ENCODE measurements around the gene RAB20.
"Not testable (repeated sequence)": the region's sequence is repeated elsewhere in the genome, so short reads cannot be mapped to it uniquely, and the experiment has no call there.

The RAB20 gene

DNA sequence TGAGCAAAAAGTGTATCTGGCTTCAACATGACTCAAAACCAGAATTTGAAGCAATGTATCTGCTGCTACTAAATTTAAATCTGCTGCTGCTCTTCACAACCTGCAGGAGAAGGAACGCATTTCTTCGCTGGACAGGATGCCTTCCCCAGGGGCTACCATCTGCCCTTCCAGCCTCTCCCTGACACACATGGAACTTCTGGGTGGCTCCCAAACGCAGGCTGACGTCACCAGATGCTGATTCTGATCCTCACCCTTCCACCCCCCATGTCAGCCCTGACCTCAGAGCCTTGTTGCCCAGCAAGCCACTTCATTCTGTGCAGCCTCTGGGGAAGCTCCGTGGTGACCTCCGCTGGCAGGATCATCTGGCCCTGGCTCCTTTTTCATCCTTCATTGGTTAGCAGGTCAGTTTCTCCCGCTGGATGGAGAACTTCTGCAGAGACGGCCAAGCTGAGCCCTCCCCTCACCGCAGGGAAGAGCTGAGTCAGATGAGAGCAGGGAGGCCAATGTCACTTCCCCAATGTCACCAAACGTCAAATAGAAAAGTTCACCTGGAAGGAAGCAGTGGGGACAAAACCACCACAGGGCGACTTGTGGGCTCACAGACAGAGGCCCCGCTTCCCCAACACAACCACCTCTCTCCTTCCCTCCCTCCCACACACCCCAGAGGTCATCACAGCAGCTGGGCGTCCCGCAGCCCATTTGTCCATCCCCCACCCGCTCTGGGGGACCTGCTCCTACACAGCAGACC, 14.0 kb upstream of the RAB20 start:
- no peak for DNase-seq

DNA sequence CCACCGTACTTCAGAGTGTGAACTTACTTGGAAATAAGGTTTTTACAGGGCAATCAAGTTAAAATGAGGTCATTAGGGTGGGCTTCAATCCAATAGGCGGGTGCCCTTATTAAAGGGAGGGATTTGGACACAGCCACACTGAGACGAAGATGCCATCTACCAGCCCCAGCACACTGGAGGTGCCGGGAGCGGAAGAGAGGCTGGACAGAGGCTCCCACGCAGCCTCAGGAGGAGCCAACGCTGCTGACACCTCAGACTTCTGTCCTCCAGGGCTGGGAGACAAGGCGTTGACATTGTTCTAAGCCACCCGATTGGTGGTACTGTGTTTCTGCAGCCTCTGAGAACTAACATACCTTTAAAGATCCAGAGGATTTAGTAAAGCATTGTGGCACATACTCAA, 12.6 kb upstream of the RAB20 start:
- no peak for DNase-seq

DNA sequence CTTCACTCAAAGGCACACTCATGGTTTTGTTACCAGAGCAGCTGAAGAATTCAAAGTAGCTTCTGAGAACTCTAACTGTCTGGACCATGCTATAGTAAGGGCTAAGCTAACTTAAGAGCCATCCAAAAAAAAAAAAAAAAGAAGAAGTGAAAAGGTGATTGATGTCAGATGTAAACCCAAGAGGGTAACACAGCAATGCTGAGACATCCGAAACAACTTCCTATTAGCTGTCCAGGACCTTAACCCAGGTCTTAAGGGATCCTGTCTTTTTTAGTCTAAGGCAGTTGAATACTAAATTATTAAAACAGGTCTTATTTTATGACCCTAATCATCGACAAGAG, 11.2 kb upstream of the RAB20 start:
- no peak for DNase-seq

DNA sequence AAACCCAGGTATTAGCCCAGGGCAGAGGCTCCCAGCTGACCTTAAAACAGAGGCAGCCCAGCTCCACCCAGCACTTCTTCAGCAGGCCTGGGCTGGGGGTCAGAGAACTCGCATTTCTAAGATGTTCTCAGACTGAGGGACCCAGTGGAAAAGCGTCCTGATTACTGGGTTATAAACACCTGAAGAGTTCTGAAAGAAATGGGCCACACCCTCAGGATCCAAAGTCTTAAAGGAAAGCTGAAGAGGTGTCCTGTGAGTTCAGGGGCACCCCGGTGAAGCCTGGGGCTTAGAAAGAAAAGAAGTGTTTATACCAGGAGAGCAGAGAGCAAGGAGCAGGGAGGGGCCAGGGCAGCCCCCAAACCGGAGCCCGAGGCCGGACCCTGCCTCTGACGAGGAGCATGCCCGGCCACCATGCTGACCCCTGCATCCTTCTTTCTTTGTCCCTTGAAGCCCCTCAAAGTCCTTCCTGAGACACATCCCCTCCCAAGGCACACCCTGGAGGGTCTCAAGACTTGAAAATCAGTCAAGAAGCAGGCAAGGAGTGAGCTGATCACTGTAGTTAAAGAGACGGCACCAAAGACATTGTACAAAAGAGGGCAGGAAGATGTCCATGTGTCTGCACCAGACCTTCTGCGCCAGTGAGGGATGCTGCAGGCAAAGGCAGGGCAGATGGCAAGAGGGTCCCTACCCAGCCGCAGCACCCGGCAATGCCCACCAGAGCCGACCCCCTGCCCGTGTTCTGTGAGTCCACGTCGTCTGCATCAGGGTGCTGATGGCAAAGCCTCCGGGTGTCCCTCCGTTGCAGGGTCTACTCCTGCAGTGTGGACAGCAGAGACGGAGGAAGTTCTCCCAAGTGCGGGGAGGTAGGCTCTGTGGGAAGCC, 10.6 kb upstream of the RAB20 start:
- no peak for DNase-seq

DNA sequence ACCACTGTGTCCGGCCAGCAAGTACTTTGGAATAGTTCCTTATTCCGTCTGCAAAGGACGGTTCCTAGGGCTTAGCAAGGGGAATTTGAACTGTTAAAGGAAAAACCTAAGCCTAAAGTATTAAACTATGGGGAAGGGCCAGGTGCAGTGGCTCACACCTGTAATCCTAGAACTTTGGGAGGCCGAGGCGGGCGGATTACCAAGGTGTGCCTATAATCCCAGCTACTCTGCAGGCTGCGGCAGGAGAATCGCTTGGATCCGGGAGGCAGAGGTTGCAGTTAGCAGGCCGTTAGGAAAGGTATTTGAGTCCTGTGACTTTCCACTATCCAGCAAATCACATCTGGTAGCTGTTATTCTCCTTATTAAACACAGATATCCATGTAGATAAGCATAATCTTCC, 9.4 kb upstream of the RAB20 start:
- DNase-seq = no peak

DNA sequence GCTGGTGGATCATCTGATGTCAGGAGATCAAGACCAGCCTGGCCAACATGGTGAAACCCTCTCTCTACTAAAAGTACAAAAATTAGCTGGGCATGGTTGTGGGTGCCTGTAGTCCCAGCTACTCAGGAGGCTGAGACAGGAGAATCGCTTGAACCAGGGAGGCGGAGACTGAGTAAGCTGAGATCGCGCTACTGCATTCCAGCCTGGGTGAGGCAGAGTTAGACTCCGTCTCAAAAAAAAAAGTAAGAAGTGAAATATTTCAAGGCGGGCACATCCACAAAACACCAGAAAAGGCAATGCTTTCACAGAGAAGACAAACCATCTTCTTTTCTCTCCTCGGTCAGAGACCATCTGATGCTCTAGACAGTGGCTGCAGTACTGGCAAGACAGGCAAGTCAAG, 8.4 kb upstream of the RAB20 start:
- DNase-seq = not testable (repeated sequence)

DNA sequence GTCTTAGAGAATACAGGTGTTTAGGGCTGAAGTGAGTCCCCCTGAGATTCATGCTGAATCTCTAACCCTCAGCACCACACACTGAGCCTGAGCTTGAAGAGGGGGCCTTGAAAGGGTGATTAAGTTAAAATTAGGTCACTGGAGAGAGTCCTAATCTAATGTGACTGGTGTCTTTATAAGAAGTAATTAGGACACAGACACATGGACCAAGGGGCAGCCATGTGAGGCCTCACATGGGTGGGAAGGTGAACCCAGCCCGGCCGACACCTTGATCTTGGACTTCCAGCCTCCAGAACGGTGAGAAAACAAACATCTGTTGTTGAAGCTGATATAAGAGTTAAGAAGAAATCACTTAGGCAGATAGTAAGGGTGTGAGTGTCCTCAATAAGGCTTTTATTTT, 7.1 kb upstream of the RAB20 start:
- DNase-seq = no peak

DNA sequence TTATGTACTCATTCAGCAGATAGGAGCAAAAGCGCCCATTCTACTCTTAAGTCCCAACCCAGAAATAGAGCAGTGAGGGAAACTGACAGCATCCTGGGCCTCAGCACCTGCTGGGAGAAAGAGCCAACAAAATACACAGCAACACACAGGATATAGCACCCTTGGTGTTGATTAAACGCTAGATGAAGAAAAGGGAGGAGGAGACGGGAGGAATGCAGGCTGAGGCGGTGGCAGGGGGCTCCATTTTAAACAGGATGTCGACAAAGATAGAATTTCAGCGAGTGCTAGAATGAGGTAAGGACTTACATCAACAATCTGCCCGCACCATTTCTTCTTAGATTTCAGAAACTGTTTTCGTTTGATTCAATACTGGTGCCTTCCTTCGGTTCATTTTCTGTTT, 4.6 kb upstream of the RAB20 start:
- DNase-seq = no peak

DNA sequence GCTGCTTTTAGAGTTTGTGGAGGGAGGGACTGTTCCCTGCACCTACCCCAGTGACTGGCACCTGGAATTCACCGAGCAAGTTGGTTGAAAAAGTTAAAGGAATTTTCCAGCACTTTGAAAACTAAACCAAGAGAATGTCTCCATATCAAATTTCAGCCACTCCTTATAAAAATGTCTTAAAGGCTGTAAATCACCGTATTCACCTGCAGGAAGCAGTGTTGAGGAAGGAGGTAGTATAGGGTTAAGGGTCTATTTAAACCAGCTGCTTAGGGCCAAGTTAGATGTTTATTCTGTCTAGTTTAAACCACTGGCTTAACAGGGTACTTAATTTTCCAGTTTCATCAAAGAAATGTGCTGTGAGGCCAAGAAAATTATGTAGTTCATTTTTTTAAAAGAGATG, 3.8 kb upstream of the RAB20 start:
- DNase-seq = no peak

DNA sequence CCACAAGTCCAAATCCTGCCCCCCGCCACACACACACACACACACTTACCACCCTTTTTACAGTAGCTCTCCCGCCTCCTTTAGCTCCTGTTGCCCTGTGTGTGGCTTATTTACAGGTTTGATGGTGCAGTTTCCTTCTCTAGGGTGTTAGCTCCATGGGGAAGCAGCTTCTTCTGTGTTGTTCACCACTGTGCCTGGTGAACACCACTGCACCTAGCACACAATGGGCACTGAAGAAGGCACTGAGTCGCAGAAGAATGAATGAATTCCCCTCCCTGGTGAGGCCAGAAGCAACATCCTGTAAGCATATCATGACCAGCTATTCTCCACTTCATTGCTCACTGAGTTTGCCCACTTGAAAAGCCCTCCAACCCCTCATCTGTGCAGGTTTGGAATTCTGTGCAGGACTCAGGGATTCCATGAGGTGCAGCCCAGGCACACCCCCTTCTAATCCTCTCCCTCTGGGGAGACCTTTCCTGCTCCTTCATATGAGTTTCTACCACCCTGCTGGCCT, 3.0 kb upstream of the RAB20 start:
- no peak for DNase-seq

DNA sequence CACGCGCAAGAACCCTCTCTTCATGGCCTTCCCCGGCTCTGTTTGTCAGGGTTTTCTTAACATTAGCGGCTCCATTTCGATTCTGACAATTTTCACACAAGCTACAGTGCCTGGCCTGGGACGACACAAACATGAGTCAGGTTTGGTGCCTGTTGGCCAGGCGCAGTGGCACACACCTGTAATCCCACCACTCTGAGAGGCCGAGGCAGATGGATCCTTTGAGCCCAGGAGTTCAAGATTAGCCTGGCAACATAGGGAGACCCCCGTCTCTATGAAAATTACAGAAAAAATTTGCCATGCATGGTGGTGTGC, 1.9 kb upstream of the RAB20 start:
- no peak for DNase-seq

DNA sequence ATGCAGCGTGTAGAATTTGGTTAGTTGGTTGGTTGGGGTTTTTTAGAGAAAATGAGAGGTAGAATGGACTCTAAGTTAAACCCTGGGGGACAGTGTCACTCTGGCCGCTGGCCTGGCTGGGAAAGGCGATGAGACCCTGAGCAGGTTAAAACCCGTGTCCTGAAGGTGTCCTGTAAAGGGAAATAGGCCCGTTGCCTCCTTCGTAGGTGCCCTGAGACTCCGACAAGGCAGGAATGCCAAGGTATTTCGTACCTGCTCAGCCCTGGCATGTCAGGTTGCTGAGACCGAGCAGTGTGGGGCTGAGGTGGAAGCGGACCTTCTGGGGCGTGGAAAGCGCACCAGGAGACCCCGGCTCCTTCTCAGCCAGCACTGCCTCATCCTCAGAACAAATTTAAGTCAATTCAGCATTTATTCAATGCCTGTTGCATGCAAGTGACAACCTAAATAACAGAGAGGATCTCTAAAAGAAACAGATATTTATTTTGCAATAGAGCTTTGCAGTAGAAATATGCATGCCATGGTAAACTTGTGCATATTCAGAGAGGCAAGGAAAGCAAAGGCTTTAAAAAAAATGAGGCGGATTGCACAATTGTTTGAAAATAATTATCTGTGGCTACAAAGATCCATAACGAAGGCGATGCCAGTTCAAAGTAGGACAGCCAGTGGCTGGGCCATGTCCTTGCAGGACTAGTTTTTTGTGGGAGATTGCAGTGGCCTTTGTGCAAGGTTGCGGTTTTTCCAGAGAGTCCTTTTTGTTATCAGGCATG, 1.4 kb upstream of the RAB20 start:
- DNase-seq = no peak

DNA sequence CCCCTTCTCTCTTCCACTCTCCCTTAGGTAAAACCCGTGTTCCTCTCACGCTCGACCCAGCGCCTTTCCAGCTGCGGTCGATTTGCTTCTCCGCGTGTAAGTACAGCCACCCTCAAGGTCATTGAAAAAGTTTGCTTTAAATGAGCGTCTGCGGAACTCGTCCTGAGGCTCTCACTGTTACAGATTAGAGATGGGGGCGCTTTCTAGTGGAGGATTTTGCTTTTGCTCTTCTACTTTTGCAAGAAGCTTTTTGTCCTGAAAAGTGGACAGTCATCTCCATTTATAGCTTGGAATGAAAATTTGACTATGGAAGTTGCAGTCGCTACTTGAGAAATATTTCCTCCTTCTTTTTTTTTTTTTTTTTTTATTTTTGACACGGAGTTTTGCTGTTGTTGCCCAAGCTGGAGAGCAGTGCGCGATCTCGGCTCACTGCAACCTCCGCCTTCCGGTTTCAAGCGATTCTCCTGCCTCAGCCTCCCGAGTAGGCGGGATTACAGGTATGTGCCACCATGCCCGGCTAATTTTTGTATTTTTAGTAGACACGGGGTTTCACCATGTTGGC, 595 bp upstream of the RAB20 start:
- peak; percentile 8 for DNase-seq

DNA sequence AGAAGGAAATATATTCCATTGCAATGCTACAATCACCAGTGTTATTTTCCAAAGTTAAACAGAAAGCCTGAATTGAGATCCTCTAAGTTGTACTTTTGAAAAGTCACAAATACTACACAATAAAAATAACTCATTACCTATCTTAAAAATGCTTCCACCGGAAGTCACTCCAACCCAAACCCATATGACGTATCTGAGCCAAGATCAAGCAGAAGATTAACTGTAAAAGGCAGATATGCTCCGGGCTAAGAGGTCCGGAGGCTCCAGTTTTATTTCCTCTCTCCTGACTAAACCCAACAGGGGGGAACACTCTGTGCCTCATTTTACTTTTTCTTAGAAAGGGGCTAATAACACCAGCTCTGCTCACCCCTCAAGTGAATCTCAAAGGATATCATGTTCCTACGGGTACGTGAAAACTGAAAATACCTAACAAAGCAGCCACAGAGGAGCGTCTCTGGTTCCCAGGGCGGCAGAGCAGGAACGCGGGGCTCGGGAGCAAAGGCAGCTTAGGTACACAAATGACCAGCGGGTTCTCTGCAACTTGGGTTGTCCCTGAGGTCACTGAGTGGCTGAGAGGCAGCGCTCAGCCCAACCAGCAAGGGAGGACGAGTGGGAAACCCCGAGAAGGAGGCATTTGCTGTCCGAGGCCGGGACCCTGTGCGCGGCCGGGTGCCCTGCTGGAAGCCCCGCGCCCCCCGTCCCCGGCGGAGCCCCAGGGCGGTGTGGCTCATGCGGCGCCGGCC, 750 bp downstream of the RAB20 start:
- peak; percentile 25 for DNase-seq

DNA sequence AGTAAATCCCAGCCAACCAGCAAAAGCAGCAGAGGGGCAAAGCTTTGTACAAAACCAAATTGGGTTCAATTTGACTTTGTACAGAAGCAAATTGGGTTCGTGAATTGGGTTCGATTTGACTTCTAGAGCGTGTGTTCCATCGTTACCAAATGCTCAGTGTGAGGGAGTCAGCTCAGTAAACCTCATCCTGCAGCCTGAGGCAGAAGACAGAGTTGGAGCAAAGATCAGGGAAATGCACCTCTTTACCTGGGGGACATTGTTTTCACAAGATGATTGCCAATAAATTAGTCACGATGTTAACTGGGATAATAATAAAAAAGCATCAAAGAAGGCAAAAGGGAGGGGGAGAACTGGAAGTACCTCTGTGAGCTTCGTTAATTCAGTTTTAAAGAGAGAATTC, 1.5 kb downstream of the RAB20 start:
- DNase-seq = no peak

DNA sequence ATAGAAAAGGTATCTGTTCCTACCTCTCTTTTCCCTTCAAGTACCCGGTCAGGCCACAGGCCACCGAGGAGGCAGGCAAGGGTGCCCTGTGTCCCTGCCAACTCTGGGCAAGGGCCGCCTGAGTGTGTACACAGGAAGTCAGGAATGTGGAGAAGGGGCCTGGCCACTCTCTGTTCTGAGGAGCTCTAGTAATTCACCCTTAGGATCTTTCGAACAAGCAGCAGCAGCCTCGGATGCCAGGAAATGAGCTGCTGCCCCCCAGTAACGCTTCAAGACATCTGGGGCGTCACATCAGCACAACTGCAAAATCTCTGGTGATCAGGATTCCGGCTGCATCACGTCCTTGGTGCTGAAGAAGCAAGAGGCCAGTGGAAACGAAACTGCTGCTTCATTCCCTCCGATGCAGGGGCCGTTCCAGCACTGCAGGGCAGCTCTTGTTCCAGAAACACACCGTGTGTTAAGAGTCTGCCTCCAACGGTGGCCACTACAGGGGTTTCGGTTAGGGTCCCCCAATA, 2.0 kb downstream of the RAB20 start:
- DNase-seq = no peak

DNA sequence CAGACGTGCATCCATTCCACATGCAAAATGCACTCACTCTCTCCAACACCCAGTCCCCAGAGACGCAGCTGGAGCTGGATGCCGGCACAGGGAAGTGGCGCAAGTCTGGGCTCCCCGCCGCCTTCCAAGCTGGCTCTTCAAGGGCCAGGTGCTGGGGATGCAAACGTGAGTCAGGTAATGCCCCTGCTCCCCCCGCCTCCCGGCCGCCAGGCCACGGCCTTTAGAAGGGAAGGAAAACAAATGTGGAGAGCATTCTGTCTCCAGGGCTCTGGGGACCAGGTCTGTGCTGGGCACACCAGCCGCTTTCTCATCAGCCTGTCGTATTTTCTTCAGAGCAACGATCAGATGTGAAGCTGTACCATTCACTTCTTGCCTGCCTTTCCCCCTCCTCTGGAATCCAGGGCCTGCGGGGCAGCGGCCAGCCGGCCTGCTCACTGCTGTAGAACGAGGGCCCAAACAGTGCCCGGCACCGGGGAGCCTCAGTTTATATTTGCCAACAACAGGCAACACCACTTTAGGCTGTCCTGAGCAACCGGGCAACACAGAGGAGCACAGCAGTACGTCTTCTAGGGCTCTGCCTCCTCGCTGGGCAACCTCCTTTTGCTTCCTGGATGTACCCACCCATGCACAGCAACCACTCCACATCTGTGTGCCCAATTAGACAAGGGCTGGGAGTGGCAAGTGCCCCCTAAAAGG, 3.8 kb downstream of the RAB20 start:
- no peak for DNase-seq

DNA sequence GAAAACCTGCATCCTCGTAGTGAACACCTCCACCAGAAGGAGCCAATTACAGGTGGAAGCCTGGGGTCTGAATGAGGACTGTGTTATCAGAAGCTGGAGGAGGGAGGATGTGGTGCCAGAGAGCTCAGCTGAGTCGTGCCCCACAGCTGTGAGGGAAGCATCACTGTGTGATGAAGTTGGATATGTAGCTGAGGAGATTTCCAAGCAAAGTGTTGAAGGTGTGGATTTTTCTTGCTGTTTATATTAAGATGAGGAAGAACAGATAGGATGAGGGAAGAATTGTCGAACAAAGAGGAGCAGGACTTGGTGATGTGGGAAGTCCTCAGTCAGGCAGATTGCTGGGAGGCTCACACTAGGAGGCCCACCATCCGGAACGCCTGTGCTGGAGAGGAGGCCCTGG, 4.4 kb downstream of the RAB20 start:
- DNase-seq = no peak

DNA sequence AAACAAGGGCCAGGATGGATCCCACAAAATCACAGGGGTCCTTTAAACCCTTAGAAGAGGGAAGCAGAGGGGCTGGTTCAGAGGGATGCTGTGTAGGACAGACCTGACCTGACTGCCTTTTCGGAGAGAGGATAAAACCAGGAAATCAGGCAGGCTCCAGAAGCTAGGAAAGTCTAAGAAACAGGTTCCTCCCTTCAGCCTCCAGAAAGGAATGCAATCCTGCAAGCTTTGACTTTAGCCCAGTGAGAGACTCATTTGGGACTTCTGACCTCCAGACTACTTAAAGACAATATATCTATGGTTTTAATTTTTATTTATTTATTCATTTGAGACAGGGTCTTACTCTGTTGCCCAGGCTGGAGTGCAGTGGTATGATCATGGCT, 5.3 kb downstream of the RAB20 start:
- no peak for DNase-seq

DNA sequence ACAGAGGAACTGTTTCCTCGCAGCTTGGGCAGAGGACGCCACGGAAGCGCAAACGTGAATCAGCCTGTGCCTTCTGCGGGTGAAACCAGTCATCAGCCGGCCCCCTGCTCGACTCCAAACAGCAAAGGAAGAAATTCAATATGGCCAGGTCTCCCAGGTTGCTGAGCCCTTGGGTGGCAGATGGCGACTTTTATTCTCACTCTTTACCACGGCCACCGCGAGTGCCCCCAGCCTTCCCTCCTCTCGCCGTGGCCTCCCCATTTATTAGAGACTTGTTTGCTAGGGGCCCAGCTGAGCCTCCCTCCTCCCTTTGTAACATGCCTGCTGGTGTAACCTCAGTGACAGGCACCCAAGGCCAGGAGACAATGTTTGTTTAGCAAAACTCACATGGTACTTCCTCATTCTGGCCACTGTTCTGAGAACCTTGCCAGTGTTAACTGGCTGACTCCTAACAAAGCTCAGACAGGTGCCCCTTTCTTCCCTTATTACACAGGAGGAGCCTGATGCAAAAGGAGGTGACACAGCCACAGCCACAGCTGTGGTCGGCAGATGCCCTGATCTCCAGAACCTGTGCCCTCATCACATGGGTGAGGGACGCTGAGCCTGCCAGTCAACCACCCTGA, 5.8 kb downstream of the RAB20 start:
- DNase-seq = no peak

DNA sequence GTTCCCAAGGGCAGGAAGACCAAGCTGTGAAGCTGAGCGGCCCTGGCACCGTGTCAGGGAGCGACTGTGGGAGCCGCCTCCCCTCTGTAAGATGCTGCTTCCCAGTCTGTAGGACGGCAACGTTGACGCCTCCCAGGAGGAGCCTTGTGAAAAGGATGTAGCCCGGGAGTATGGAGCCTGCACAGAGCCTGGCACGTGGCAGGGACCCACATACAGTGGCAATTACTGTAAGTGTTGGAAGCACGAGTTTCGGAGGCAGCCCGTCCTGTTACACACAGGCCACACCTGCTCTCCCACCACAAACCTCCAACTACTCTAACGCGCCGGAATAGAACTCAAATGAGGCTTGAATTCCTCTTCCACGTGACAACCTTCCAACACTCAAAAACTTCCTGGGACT, 6.6 kb downstream of the RAB20 start:
- DNase-seq = no peak

Data from central memory CD4-positive, alpha-beta T cell (primary cell).